Measurements from ENCODE around the gene PLCG1. TPM values are rescaled to one million over a fixed set of nuclear protein-coding genes. Genes with fewer than 3 reads are reported as not detected.
A peak's percentile ranks its signal among the peaks of the same experiment; 100 is the strongest.

The PLCG1 gene
- total and polyA plus RNA-seq, 7 donors, result 16.0 to 43.1 (median 22.9) TPM

GRCh38 chr20:41175727-41176330 lies 38.5 kb downstream of the PLCG1 start:
- Histone ChIP-seq H3K27ac (peak overlapping the region; percentile 71), H3K4me1 (peaks cover 67% of the 10 kb centered on the region), H3K9me3 (no peaks in the 10 kb centered on the region), H3K4me3 (no peak overlapping the region), H3K27me3 (ENCODE audit: insufficient read depth in 3 of 3, low read length in 2 of 3) (no peaks in the 10 kb centered on the region), H3K36me3 (ENCODE audit: insufficient read depth in 1 of 2, low read depth in 1 of 2) (peaks cover 0 to 46% of the 10 kb centered on the region in 2 donors)
- intact Hi-C loops (cut with DNase I), result no loop called here
- TF ChIP-seq CTCF (IDR thresholded peaks at IDR 0.05), result no peak
- WGBS, 3 donors, result 46 to 67% (median 52%) methylated on average over 7 of the region's 7 CpGs
- no peak for ATAC-seq
- peak in 1 of 2 donors; percentile 6 for DNase-seq

GRCh38 chr20:41176711-41177552 lies 39.6 kb downstream of the PLCG1 start:
- 78 to 89% (median 83%) methylated on average over 8 of the region's 8 CpGs for WGBS, 3 donors
- no peak overlapping the region for H3K4me3 ChIP-seq
- no peaks in the 10 kb centered on the region for H3K27me3 ChIP-seq (ENCODE audit: insufficient read depth in 3 of 3, low read length in 2 of 3)
- peak overlapping the region; percentile 71 for H3K27ac ChIP-seq
- DNase-seq (peak in 1 of 2 donors; percentile 23), ATAC-seq (no peak)
- intact Hi-C loops (cut with DNase I), result no loop called here
- TF ChIP-seq CTCF (IDR thresholded peaks at IDR 0.05), result no peak
- H3K4me1 ChIP-seq, result peaks cover 67% of the 10 kb centered on the region
- H3K36me3 ChIP-seq (ENCODE audit: insufficient read depth in 1 of 2, low read depth in 1 of 2), result peaks cover 0 to 45% of the 10 kb centered on the region in 2 donors
- H3K9me3 ChIP-seq, result no peaks in the 10 kb centered on the region

GRCh38 chr20:41177636-41178035 lies 40.3 kb downstream of the PLCG1 start:
- H3K4me1 ChIP-seq, result peaks cover 65% of the 10 kb centered on the region
- intact Hi-C loops (cut with DNase I), result no loop called here
- peak overlapping the region; percentile 71 for H3K27ac ChIP-seq
- 22 to 51% (median 24%) methylated on average over 2 of the region's 2 CpGs for WGBS, 3 donors
- no peak overlapping the region for H3K4me3 ChIP-seq
- H3K36me3 ChIP-seq (ENCODE audit: insufficient read depth in 1 of 2, low read depth in 1 of 2), result peaks cover 0 to 45% of the 10 kb centered on the region in 2 donors
- TF ChIP-seq CTCF (IDR thresholded peaks at IDR 0.05), result no peak
- no peaks in the 10 kb centered on the region for H3K9me3 ChIP-seq
- ATAC-seq, result peak; percentile 71 to 77 (median 74)
- H3K27me3 ChIP-seq (ENCODE audit: insufficient read depth in 3 of 3, low read length in 2 of 3), result no peaks in the 10 kb centered on the region
- DNase-seq, result peak; percentile 65 to 83

- 53 to 66% (median 56%) methylated on average over 6 of the region's 6 CpGs for WGBS, 3 donors
- H3K4me1 ChIP-seq, result peaks cover 58% of the 10 kb centered on the region
- H3K9me3 ChIP-seq, result no peaks in the 10 kb centered on the region
- H3K27me3 ChIP-seq (ENCODE audit: insufficient read depth in 3 of 3, low read length in 2 of 3), result no peaks in the 10 kb centered on the region
- H3K4me3 ChIP-seq, result no peak overlapping the region
- ATAC-seq (no peak), DNase-seq (no peak)
- peak overlapping the region; percentile 71 for H3K27ac ChIP-seq
- intact Hi-C loops (cut with DNase I), result no loop called here
- peaks cover 0 to 41% of the 10 kb centered on the region in 2 donors for H3K36me3 ChIP-seq (ENCODE audit: insufficient read depth in 1 of 2, low read depth in 1 of 2)
- no peak for TF ChIP-seq CTCF (IDR thresholded peaks at IDR 0.05)
These were observed 41.2 kb downstream of the PLCG1 start for GRCh38 chr20:41178495-41178894.
